Adrenal gland (tissue), 12 donors: ENCODE measurements around the gene MTNR1A. TPM values are rescaled to one million over a fixed set of nuclear protein-coding genes. Genes with fewer than 3 reads are reported as not detected.

Source experiments
- DNase-seq, 7 donors: peaks; one replicate each; pipeline ENCODE4 v3.0.0-alpha.2; 2019 to 2020
- H3K27ac ChIP-seq, 5 donors: fragments of 200-600 bp; sonication (generic) in 4 of 5; 1 replicate in 3 of 5; 2 replicates in 2 of 5; pipeline versions ENCODE4 v1.5.1 to v1.8.0; 2016 to 2020; ENCODE audit warnings: mild to moderate bottlenecking in 1 of 5
- H3K27me3 ChIP-seq: fragments of 200-600 bp; 2 replicates; pipeline ENCODE4 v1.8.0; 2021
- H3K36me3 ChIP-seq, 2 donors: fragments of 200-600 bp; replicated peaks in 1 of 2; 1 replicate in 1 of 2; 2 replicates in 1 of 2; pipeline versions ENCODE4 v1.5.1 to v1.8.0; 2018 to 2022
- H3K4me1 ChIP-seq, 2 donors: fragments of 200-600 bp; replicated peaks in 1 of 2; 1 replicate in 1 of 2; 2 replicates in 1 of 2; pipeline versions ENCODE4 v1.5.1 to v1.8.0; 2018 to 2021
- H3K4me3 ChIP-seq, 4 donors: fragments of 200-600 bp; sonication (generic) in 3 of 4; one replicate each; pipeline ENCODE4 v1.5.1; 2016 to 2018
- H3K9me3 ChIP-seq, 3 donors: fragments of 200-600 bp; sonication (generic) in 1 of 3; replicated peaks in 1 of 3; 1 replicate in 2 of 3; 2 replicates in 1 of 3; pipeline versions ENCODE4 v1.5.1 to v1.8.0; 2016 to 2021
- CTCF ChIP-seq, 6 experiments: fragments of 450-650 bp in 4 of 6; fragments of 200-600 bp in 2 of 6; sonication (generic) in 1 of 6; IDR thresholded peaks; 1 replicate in 5 of 6; 2 replicates in 1 of 6; pipeline versions ENCODE4 v1.5.1 to v1.8.0; 2016 to 2021; ENCODE audit warnings: antibody characterized with exemption in 6 of 6, mild to moderate bottlenecking in 2 of 6, moderate library complexity in 1 of 6
- POLR2A ChIP-seq, 2 donors: fragments of 450-650 bp; IDR thresholded peaks; one replicate each; pipeline ENCODE4 v1.6.1; 2017; ENCODE audit warnings: antibody characterized with exemption in 2 of 2, mild to moderate bottlenecking in 2 of 2, moderate library complexity in 1 of 2
- WGBS, 4 donors: extraction: QIAGEN DNeasy Blood & Tissue Kit in 2 of 4; methylation state at CpG; one replicate each; pipeline versions ENCODE4 v1.1.5 to v1.1.7; 2013 to 2017; 5-methylcytosine and 5-hydroxymethylcytosine counted together
- intact Hi-C, 2 donors: fragments of 100-400 bp; cut with DNase I; formaldehyde crosslinking; loops; one replicate each; pipeline versions ENCODE4 v1.14.1 to v1.15.0; 2022 to 2023
- polyA plus RNA-seq, 3 donors: library from polyadenylated mRNA; stranded (reverse); fragments of 200-250 nt in 2 of 3; fragments of 350-450 nt in 1 of 3; fragmentation: Illumina TruSeq in 1 of 3; extraction: RNeasy Lipid Tissue Mini Kit (QIAGEN cat#74804) in 1 of 3; gene quantifications; one replicate each; pipeline ENCODE4 v1.2.3, GENCODE V29; 2013 to 2014
- total RNA-seq, 9 donors: library from RNA; depleted of rRNA in 4 of 9; stranded (reverse); fragments of >200 nt in 4 of 9; fragments of 120-200 nt in 1 of 9; fragmentation: NEBNext Ultra II Directional in 1 of 9; extraction: Animal tissue kit (Norgen Biotek cat#: 25700) in 1 of 9; gene quantifications; one replicate each; pipeline versions ENCODE4 v1.1.0 to v1.2.4, GENCODE V29; 2013 to 2023
- donor health status: healthy with polysubstance abuse.
- donor health status: Bipolar disorder and iron deficiency.
- donor health status: DM: yes; HTN: yes; CAD: no.
- donor health status: DM: no; HTN: no; CAD: no.
- donor health status: DM: no; HTN: no; CAD: no.
- donor health status: DM: yes; HTN: yes; CAD: no.

The MTNR1A gene
- total and polyA plus RNA-seq, 12 donors, result not detected

GRCh38 chr4:186557061-186557460, 1.7 kb upstream of the MTNR1A start:
- Histone ChIP-seq H3K27me3 (peaks cover 19% of the 10 kb centered on the region), H3K27ac (no peak overlapping the region), H3K4me1 (no peaks in the 10 kb centered on the region), H3K4me3 (no peak overlapping the region), H3K36me3 (no peaks in the 10 kb centered on the region), H3K9me3 (no peaks in the 10 kb centered on the region)
- no peak for TF ChIP-seq CTCF (IDR thresholded peaks at IDR 0.05)
- TF ChIP-seq POLR2A (IDR thresholded peaks at IDR 0.05), result no peak
- WGBS, 4 donors, result 51 to 75% (median 68%) methylated on average over 7 of the region's 7 CpGs
- intact Hi-C loops, result no loop called here
- DNase-seq, result no peak

DNA sequence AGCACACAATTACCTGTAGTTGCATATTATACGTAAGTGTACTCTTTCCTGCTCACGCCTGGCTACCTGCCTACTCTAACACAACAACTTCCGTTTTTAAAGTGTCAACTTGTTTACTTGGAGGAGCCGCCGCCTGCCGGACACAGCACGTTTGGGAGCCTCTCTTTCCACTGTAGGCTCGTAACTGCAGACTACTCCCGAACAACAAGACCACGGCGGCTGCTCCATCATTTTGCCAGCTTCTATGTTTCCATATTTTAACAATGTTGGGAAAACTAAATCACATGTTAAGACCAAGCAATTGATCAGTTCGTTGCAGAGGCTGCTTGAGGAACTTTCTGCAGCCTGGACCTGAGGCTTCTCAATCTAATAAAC, 841 bp downstream of the MTNR1A start:
- H3K9me3 ChIP-seq, result no peaks in the 10 kb centered on the region
- no peak overlapping the region for H3K27ac ChIP-seq
- H3K4me1 ChIP-seq, result no peaks in the 10 kb centered on the region
- H3K36me3 ChIP-seq, result no peaks in the 10 kb centered on the region
- peaks cover 19% of the 10 kb centered on the region for H3K27me3 ChIP-seq
- H3K4me3 ChIP-seq, result no peak overlapping the region
- no peak for TF ChIP-seq POLR2A (IDR thresholded peaks at IDR 0.05)
- TF ChIP-seq CTCF (IDR thresholded peaks at IDR 0.05), result no peak
- no peak for DNase-seq
- intact Hi-C loops, result no loop called here
- WGBS, 4 donors, result 3 to 6% (median 4%) methylated on average over 12 of the region's 12 CpGs

GRCh38 chr4:186553717-186554116, 1.6 kb downstream of the MTNR1A start:
- Histone ChIP-seq H3K4me1 (no peaks in the 10 kb centered on the region), H3K4me3 (no peak overlapping the region), H3K27me3 (peaks cover 19% of the 10 kb centered on the region), H3K27ac (no peak overlapping the region), H3K36me3 (no peaks in the 10 kb centered on the region), H3K9me3 (no peaks in the 10 kb centered on the region)
- intact Hi-C loops, result no loop called here
- WGBS, 4 donors, result 57 to 77% (median 61%) methylated on average over 9 to 13 of the region's 13 CpGs
- TF ChIP-seq POLR2A (IDR thresholded peaks at IDR 0.05), result no peak
- no peak for TF ChIP-seq CTCF (IDR thresholded peaks at IDR 0.05)
- DNase-seq, result no peak

DNA sequence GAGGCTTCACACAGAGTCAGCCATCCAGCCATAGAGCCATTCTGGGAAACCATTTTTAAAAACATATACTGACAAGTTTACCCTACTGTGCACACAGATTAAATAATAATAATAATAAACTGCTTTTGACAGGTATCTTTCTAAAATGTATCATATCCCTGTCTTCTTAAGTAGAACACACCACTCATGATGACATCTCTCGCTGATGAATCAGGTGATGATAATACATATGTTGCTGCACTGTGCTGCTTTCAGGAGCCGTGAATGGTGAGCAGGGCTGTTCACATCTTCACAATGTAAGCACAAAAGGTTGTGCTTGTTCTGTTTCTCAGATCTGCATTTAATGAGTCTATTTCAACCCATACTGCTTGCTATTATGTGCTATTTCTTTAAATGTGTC, 3.5 kb downstream of the MTNR1A start:
- Histone ChIP-seq H3K27ac (no peak overlapping the region), H3K9me3 (no peaks in the 10 kb centered on the region), H3K4me1 (no peaks in the 10 kb centered on the region), H3K4me3 (no peak overlapping the region), H3K36me3 (no peaks in the 10 kb centered on the region), H3K27me3 (peaks cover 19% of the 10 kb centered on the region)
- intact Hi-C loops, result no loop called here
- 77 to 84% (median 79%) methylated on average over 2 of the region's 2 CpGs for WGBS, 4 donors
- no peak for TF ChIP-seq CTCF (IDR thresholded peaks at IDR 0.05)
- no peak for TF ChIP-seq POLR2A (IDR thresholded peaks at IDR 0.05)
- DNase-seq, result no peak
